HG02885 (cell line): Measurements from ENCODE around the gene SLC22A2.
"Not testable (repeated sequence)": the region's sequence is repeated elsewhere in the genome, so short reads cannot be mapped to it uniquely, and the experiment has no call there.

Experiments
- ATAC-seq: cut with Tn5 transposase; IDR thresholded peaks from one replicate; pipeline ENCODE4 v1.9.1; 2021; ENCODE audit warnings: mild to moderate bottlenecking; ENCODE audit not compliant: unreplicated experiment, poor library complexity

SLC22A2 gene

DNA sequence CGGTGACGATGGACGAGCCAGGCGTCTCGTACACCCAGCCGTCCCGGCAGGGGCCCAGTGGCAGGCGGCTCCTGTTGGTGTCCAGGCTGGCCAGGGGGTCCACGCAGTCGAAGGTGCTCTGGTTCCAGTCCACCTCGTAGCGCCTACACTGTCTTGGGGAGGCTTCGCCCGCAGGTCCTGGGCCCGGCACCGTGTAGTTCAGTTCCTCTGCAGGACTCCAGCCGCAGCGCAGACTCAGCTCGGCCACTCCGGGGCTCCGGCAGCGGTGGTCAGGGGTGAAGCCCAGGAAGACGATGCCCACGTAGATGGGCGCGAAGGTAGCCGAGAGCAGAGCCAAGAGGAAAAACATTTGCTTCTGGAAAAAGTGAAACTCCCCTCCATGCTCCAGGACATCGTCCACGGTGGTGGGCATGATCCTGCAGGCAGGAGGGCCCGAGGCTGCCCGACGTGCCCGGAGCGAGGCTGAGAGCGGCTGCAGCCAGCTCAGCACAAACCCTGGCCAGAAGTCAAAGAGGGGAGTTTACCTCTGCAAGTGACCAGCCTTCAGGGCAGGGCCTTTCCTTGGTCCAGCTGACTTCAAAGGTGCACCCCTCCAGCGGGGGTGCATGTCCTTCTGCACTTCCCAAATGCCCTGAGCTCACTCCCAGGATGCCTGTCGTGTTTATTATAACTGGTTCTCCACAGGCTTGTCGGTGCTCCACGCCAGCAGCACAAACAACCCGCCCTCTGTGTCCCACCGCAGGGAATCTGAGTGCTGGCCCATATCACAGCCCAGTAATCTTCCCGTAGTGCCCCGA is at the start of gene SLC22A2:
TSS of gene SLC22A2 (minus strand) at position 476 of the 797 bp plus-strand sequence. CDS start at position 412, 64 bp downstream.
- ATAC-seq: no peak

DNA sequence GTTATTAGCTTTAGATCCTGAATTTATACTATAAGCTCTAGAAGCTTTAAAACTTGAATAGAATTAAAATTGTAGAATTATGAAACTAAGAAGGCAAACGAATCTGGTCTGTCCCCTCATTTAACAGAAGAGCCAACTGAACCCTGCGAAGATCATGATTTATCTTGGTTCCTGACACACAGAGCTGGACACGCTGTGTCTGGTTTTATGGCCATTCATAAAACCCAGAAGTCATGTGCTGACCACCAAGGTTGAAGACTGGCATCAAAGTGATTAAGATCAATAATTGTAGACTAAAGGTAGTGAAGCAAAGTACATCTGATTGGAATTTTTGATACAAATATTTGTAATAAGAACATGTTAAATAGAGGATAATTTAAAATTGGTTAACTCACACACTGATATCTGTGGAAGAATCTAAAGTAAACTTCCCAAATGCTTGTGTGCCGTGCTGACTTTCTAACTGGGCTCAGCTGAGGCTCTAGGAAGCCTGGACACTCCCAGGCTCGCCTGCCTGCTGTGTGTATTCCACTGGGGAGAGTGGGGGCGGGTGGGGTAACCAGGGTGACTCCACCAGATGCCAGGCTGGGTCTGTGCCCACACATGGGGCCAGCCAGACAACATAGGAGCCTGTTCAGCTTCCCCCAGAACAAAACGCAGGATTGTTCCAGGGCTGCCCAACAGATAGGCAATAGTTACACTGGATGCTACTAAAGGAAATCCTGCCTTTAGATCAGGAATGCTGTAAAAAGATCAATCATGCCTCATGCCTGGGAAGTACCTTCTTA is 47.5 kb upstream of the SLC22A2 start:
- ATAC-seq: no peak

DNA sequence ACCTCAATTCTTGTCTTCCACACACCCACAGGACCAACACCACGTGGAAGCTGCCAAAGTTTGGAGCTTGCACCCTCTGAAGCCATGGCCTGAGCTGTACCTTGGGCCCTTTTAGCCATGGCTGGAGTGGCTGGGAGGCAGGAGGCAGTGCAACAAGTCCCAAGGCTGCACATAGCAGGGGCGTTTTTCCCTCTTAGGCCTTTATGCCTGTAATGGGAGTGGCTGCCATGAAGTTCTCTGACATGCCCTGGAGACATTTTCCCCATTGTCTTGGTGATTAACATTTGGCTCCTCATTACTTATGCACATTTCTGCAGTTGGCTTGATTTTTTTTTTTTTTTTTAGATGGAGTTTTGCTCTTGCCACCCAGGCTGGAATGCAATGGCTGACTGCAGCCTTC is 45.2 kb upstream of the SLC22A2 start:
- ATAC-seq: no peak

DNA sequence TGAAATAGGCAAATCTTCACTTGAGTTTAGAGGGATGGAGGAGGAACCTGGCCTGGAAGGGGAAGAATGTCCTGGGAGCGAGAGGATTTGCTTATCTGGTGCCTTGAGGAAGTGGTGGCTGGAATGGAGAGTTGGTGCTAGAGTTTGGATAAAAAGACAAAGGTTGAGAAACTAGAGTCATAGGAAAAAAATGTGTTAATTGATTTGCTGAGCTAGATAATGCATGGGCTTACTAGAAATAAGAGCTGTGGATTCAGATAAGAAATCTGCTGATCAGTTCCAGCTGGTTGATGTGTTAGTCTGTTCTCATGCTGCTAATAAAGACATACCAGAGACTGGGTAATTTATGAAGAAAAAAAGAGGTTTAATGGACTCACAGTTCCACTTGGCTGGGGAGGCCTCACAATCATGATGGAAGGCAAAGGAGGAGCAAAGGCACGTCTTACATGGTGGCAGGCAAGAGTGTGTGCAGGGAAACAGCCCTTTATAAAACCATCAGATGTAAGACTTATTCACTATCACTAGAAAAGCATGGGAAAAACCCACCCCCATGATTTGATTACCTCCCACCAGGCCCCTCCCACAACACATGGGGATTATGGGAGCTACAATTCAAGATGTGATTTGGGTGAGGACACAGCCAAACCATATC is 43.9 kb upstream of the SLC22A2 start:
- not testable (repeated sequence) for ATAC-seq

DNA sequence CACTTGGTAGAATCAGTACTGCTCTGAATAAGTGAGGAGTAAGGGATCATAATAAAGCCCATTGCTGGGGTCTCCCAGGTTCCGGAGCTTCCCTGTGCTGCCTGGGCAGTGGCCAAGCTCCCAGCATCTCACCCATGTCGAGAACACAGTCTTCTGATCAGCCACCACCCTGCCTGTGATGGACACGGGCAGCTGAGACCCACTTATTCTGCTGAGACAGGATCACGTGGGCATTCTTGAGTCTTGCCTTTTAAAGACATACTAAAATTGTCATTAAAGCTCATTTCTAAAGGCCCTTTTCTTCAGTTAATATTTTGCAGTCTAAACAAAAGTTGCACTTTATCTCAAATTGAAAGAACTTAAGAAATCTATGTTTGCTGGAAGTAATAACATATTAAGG is 42.7 kb upstream of the SLC22A2 start:
- ATAC-seq: no peak

DNA sequence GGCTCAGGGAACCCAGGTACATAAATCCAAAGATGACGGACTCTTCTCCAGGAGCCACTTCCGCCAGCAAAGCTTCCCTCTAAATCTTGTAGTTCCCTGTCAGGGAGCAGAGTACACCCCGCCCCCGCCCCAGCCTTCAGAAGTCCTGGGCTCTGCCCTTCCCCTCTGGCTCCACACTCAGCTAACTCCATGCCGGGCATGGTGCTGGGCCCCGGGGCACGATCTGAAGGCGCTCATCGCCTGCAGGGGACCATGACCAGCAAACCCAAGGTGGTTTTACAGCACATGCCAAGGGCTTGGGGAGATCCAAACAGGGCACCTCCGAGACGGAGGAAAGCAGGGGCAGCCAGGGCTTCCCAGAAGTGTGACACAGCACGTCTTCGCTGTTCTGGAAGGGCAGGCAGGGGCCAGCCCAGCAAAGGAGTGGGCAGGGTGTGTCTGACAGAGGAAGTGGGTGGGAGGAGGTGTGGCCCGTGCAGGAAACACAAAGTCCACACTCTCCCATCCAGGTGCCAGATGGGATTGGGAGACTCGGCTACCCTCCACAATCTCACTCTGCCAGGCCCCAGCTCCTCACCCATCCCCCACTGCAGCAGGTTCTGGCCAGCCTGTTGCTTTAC is 41.6 kb upstream of the SLC22A2 start:
- no peak for ATAC-seq

DNA sequence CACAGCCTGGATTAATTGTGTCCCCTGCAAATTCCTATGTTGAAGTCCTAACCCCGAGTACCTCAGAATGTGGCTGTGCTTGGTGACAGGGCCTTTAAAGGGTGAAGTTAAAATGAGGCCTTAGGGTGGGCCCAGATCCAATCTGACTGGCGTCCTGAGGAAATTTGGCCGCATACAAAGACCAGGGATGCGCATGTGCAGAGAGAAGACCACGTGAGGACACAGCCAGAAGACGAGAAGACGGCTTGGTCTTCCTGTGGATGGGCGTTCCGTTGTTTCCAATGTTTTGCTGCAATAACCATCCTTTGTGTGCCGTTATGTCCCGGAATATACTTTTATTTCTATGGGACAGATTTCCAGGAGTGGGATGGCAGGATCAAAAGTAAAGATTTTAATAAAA is 40.9 kb upstream of the SLC22A2 start:
- no peak for ATAC-seq

GRCh38 chr6:160298121-160298520 is 39.5 kb upstream of the SLC22A2 start:
- no peak for ATAC-seq

DNA sequence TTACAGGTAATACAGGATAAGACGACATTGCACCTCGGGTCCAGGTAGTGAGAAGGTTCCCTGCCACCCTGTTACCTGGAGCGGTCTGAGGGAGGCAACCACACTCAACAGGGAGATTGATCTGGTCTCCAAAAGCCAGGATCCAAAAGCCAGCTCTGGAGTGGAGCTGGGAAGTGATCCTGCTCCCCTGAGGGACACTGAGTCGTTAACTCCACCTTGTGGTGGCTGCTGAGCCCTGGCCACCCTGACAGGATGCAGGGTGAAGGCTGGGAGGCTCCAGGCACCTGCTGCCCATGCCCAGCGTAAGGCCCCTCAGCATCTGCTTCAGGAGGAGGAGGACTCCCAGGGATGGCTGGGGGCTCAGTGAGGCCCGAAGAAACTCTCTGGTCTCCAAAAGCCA is 38.7 kb upstream of the SLC22A2 start:
- no peak for ATAC-seq

DNA sequence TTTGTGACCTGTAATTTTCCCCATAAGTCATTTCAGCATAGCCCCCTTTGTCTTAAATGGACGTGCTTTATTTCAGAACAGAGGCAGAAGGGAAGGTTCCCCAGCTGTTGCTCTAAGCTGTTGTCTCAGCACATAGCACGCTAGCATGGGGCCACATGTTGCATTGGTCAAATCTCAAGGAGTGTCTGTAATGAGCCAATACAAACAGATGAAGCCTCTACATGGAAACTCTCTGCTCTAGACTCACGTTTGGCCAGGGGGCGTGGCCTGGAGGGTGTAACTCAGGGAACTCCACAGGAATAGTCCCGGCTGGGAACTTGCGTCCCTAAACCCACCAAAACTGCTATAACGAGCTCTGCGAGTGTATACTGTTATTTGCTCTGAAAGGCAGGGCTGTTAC is 35.2 kb upstream of the SLC22A2 start:
- ATAC-seq: no peak

DNA sequence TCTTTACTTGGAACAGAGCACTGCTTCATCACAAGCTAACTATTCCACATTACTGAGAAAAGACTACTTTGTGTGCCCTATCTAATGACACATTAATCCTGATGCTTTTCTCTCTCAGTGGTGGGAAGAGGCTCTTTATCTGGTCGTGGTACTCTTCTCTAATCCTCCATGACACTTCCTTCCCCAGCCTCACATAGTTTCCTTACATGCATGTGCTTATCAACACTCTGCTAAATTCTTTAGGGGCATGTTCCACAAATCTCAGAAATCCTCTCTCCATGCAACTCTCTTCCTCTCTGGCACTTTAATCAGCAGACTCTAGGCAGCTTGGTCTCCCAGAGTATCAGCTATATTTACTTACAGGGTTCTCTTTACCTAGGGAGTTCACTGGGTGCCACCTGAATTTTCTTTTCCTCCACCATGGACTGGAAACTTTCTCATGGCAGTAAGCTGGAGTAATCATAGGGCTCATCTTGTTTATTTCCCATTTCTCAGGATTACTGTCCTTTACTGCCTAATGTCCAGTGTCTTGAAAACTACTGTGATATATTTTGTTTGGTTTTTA is 27.0 kb upstream of the SLC22A2 start:
- no peak for ATAC-seq

DNA sequence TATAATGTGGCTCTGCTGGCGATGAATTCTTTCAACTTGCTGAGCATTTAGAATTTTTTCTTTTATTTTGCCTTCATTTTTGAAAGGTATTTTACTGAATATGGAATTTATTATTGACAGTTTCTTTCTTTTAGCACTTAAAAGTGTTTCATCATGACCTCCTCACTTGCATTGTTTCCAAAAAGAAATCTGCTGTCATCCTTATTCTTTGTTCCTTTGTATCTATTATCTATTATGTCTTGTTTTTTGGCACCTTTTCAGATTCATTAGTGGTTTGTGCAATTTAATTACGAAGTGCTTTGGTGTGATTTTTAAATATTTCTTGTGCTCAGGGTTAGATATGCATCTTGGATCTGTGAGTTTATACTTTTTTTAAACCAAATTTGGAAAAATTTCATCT is 26.0 kb upstream of the SLC22A2 start:
- ATAC-seq: no peak

DNA sequence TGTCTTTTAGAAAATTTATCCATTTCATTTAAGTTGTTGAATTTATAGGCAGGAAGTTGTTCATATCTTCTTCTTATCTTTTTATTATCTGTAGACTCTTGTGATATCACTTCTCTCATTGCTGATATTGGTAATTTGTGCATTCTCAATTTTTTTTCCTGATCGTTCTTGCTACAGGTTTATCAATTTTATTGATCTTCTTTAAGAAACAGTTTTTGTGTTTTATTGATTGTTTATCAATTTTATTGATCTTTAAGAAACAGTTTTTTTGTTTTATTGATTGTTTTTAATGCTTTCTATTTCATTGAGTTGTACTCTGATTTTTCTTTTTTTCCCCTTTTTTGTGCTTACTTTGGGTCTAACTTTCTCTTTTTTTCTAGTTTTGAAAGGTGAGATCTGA is 23.8 kb upstream of the SLC22A2 start:
- ATAC-seq: no peak

DNA sequence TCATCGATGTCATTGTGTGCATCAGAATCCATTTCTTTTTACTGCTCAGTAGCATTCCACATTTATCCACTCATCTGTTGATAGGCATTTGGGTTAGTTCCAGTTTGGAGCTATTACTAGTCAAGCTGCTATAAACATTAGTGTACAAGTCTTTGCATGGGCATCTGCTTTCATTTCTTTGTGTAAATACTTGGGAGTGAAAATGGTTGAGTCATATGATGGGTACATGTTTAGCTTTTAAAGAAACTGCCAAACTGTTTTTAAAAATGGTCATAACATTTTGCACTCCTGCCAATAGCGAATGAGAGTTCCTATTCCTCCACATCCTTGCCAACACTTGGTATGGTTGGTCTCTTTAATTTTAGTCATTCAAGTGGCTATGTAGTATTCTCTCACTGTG is 21.2 kb upstream of the SLC22A2 start:
- no peak for ATAC-seq

GRCh38 chr6:160278786-160279310 is 20.2 kb upstream of the SLC22A2 start:
- no peak for ATAC-seq

- ATAC-seq: no peak
Measured at GRCh38 chr6:160278311-160278710, 19.7 kb upstream of the SLC22A2 start.

DNA sequence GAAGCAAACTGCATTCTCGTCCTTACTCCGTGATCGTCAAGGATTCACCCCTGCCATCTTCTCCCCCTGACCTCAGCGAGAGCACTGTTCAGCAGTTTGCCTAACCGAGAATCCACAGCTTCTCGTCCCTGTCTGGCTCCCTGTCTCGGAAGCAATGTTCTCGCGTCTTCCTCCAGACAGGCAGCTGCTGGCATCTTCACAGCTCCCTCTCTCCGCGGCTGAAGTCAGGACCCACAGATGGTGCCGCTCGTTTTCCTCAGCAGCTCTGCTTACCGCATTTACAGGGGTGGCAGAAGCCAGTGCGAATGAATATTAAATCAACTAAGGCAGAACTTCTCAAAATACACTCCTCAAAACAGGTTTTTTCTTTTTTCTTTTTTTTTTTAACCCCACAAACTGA is 18.9 kb upstream of the SLC22A2 start:
- ATAC-seq: no peak

GRCh38 chr6:160277144-160277543 is 18.5 kb upstream of the SLC22A2 start:
- no peak for ATAC-seq

GRCh38 chr6:160276126-160276525 is 17.5 kb upstream of the SLC22A2 start:
- ATAC-seq: no peak

DNA sequence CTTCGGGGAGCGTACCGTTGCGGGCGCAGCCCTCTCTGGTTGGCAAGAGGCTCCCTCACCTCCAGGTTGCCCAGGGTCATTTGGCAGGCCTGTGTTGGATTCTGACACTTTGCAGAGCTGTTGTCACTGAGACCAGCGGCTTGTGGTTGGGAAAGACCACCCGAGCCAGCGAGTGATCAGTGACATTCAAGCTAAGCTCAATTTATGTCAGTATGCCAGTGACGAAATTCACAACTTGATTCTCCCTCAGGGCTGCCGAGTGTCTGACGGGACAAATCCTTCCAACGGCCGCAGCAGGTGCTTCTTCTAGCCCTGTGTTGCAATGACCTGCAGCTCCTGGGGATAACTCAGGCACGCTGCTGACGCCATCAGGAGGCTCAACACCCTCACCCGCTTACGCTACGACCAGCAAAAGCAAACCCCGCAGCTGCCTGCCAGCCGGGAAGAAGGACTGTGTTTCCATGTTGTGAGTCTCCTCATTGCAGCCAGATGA is 16.9 kb upstream of the SLC22A2 start:
- no peak for ATAC-seq
